ENCODE measurements around the gene LIPC. TPM values are rescaled to one million over a fixed set of nuclear protein-coding genes. Genes with fewer than 3 reads are reported as not detected.

Gene LIPC
- total RNA-seq, 4 donors from 2014 or later, result 0.28 to 0.51 TPM; not detected in 2

DNA sequence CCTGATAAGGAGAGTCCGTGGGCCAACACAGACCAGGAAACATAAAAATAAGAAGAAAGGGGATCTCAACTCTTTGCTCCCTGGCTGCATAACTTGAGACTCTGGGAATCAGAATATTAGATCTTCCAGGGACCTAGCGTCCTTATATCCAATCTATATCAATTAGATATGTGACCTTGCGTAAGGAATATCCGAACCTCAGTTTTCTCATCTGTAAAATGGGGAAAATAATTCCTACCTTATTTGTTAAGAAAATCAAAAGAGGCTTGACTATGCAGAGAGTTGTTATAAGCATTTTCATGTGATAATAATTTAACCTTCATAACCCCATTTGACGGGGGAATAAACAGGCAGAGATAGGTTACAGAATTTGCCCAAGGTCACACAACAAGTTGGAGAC is 7.1 kb upstream of the LIPC start:
- TF ChIP-seq POLR2A (IDR thresholded peaks at IDR 0.05) (no peak), CTCF (IDR thresholded peaks at IDR 0.05) (no peak)
- Histone ChIP-seq H3K36me3 (no peaks in the 10 kb centered on the region), H3K27me3 (no peaks in the 10 kb centered on the region), H3K4me3 (no peak overlapping the region), H3K27ac (no peak overlapping the region), H3K9me3 (no peaks in the 10 kb centered on the region), H3K4me1 (no peaks in the 10 kb centered on the region)
- intact Hi-C loops (cut with DNase I; ENCODE audit: low total_unique reads), result no loop called here
- no peak for DNase-seq

DNA sequence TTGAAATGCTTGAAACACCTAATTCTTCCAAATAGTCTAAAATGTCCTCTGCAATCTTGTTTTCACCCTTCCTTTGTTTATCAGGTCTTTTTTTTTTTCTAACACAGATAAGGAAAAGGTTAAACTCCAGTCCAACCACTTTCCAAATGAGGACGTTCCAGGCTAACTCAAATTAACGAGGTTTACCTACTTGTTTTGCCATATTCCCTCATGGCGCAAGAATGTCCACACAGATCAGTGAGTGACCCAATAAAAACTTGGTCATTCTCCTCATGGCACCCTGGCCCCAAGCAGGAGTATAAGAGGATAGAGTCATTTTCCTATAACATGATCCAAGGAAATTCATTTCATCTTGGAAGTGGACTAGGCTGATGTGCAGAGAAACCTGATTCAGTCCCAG is 6.6 kb upstream of the LIPC start:
- TF ChIP-seq POLR2A (IDR thresholded peaks at IDR 0.05) (no peak), CTCF (IDR thresholded peaks at IDR 0.05) (no peak)
- H3K4me1 ChIP-seq, result no peaks in the 10 kb centered on the region
- H3K9me3 ChIP-seq, result no peaks in the 10 kb centered on the region
- no peak for DNase-seq
- H3K36me3 ChIP-seq, result no peaks in the 10 kb centered on the region
- H3K4me3 ChIP-seq, result no peak overlapping the region
- intact Hi-C loops (cut with DNase I; ENCODE audit: low total_unique reads), result no loop called here
- no peak overlapping the region for H3K27ac ChIP-seq
- H3K27me3 ChIP-seq, result no peaks in the 10 kb centered on the region

GRCh38 chr15:58425834-58426233 is 6.0 kb upstream of the LIPC start:
- Histone ChIP-seq H3K27me3 (no peaks in the 10 kb centered on the region), H3K27ac (no peak overlapping the region), H3K4me3 (no peak overlapping the region), H3K4me1 (no peaks in the 10 kb centered on the region), H3K36me3 (no peaks in the 10 kb centered on the region), H3K9me3 (no peaks in the 10 kb centered on the region)
- DNase-seq, result no peak
- no peak for TF ChIP-seq CTCF (IDR thresholded peaks at IDR 0.05)
- no peak for TF ChIP-seq POLR2A (IDR thresholded peaks at IDR 0.05)
- intact Hi-C loops (cut with DNase I; ENCODE audit: low total_unique reads), result no loop called here

GRCh38 chr15:58426501-58426900 is 5.3 kb upstream of the LIPC start:
- intact Hi-C loops (cut with DNase I; ENCODE audit: low total_unique reads), result no loop called here
- H3K4me3 ChIP-seq, result no peak overlapping the region
- TF ChIP-seq POLR2A (IDR thresholded peaks at IDR 0.05) (no peak), CTCF (IDR thresholded peaks at IDR 0.05) (no peak)
- H3K27me3 ChIP-seq, result no peaks in the 10 kb centered on the region
- no peak overlapping the region for H3K27ac ChIP-seq
- no peaks in the 10 kb centered on the region for H3K36me3 ChIP-seq
- no peaks in the 10 kb centered on the region for H3K9me3 ChIP-seq
- no peak for DNase-seq
- H3K4me1 ChIP-seq, result no peaks in the 10 kb centered on the region

DNA sequence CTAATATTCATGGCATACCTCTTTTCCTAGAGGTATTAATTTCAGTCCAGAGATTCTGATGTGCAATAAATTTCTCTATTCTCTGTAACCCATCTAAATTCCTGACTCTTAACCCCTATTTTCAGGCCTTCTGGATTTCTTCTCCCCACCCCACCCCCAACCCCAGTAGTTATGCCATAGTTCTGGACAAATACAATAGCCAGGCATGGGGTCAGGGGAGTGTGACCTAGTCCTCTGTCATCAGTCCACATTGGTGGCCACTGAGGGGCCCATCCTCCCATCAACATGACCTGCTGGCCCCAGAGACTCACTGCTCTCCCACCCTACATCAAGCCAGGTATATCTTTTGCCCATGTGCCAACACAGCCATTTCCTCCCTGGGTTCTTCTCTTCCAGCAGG is 3.8 kb upstream of the LIPC start:
- DNase-seq, result no peak
- Histone ChIP-seq H3K9me3 (no peaks in the 10 kb centered on the region), H3K27ac (no peak overlapping the region), H3K27me3 (no peaks in the 10 kb centered on the region), H3K4me1 (no peaks in the 10 kb centered on the region), H3K36me3 (no peaks in the 10 kb centered on the region), H3K4me3 (no peak overlapping the region)
- intact Hi-C loops (cut with DNase I; ENCODE audit: low total_unique reads), result no loop called here
- no peak for TF ChIP-seq POLR2A (IDR thresholded peaks at IDR 0.05)
- TF ChIP-seq CTCF (IDR thresholded peaks at IDR 0.05), result no peak
